GM19467 (cell line): Measurements from ENCODE around the gene TMEM242.
"Not testable (repeated sequence)": the region's sequence is repeated elsewhere in the genome, so short reads cannot be mapped to it uniquely, and the experiment has no call there.

Experiments used
- ATAC-seq: cut with Tn5 transposase; IDR thresholded peaks from one replicate; pipeline ENCODE4 v1.9.1; 2021; ENCODE audit warnings: mild to moderate bottlenecking, moderate library complexity; ENCODE audit not compliant: unreplicated experiment

The TMEM242 gene

DNA sequence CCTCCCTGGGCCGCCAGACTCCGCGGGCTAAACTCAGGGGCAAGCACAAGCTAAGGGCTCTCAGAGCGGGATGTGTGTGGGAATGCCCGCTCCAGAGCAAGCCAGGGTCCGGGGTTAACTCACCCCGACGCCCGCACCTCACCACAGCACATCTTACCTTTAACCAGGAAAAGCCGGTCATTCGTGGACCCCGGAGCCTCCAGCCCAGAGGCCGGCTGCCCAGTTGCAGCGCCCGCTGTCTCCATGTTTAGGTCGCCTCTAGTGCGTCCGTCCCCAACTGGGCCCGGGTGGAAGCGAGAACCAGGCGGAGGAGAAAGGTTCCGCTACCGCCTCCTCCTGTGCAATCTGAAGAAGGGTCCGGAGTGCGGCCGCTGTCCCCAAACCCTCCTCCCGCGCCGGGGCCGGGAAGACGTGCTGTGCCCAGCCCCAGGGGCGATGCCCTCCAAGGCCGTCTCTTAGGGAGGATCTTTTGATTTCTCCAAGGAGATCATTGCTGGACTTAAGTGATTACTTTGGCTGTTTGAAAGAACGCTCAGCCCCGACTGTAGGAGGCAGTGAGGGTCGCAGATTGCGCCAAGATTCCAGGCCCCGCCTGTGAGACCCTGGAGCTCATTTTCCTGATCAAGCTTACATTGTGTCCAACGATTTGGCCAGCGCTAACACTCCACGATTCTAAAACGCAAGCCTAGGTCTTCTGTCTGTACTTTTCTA, at the start of gene TMEM242:
Gene TMEM242 (minus strand): TSS at position 265 of the 711 bp plus-strand sequence. CDS start 20 bp downstream, at position 245.
- ATAC-seq, result peak; percentile 89

DNA sequence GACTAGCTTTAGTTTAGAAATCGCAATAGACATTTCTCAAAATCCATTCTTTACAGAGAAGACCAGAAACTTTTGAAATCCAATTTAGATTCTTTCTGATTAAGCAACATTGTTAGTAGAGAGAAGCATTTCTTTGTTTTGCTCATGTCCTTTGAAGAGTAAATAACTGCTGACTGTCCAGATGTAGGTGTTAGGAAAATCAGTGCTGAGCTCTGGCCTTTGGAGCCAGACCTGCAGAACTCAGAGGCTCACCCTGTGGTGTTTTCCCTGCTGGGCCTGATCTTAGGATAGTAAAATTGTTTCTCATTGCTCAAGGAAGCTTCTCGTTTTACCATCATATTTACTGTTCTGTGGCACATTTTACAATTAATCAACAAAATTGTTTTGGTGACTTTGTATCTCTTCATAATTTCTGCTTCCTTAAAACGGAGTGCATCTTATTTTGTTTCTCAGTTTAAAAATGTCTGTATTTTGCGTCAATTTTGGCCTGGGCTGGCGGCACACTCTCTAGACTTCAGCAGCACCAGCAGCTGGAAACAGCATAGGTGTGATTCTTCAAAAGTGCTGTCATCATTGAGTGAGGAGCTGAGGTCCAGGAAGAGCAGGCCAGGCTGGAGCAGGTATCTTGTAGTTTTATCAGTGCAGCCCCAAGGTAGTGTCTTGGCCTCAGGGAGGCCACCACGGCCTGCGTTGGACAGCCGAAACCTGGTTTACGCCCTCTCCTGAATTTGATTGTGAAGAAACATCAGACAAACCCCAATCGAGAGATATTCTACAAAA, 49.4 kb upstream of the TMEM242 start:
- no peak for ATAC-seq

DNA sequence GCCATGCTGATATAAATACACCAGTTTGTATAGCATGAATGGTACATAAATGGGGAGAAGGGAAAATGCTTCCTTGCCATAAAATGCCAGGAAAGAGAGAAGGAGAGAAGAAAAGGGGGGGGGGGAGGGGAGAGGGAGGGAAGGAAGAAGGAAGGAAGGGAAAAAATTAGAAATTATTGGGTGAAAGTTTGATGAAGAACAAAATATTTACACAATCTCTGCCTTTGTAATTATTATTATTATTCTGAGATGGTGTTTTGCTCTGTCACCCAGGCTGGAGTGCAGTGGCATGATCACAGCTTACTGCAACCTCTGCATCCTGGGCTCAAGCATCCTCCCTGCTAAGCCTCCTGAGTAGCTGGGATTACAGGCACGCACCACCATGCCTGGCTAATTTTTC, 47.4 kb upstream of the TMEM242 start:
- no peak for ATAC-seq

DNA sequence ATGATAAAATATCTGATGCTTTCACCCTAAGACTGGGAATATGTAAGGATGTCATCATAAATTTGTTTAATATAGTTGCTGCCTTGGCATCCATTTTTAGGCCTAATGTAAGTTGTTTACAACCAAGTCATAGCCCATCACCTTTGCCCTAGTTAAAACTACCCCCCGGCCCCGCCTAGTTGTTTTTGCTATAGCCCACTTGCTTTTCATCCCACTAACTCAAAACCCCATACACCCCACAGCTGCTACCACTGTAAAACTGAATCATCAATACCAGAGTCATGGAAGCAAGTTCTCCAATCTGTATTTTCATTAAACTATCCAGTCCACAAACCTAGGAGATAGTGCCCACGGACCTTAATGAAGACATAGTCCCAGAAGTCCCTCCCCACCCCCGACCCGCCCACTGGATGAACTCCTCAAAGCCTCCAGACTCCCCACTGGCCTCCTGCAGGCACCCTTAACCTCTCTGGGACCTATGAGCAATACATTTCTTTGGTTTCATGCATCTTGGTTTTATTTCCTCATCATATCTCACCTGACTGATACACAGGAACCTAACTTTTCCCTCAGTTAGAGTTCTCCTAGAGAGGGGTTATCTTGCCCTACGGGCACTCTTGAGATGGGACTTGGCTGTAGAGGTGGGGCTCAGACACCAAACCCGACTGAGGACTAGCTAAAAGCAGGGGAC, 45.2 kb upstream of the TMEM242 start:
- ATAC-seq, result no peak

GRCh38 chr6:157366648-157367047, 43.3 kb upstream of the TMEM242 start:
- ATAC-seq, result no peak

GRCh38 chr6:157364705-157365104, 41.4 kb upstream of the TMEM242 start:
- no peak for ATAC-seq

- ATAC-seq, result no peak
These were observed 38.6 kb upstream of the TMEM242 start for GRCh38 chr6:157361886-157362285.

DNA sequence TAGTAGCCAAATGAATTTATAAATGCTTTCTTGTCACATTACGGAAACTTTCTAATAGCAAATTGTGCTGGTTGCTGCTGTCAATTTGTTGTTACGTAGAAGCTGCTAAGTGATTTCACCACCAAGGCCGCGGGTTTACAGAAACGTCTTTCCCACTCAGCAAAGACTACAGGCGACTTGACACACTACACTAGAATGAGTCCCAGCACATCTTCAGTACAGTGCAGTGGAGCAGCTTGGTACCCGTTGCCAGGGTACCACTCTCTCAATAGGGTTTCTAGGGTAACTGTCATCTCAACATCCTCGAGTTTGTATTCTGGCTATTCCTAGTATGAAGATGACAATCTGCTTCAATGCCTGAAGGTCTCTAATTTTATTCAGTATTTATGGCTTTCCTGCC, 35.0 kb upstream of the TMEM242 start:
- no peak for ATAC-seq

DNA sequence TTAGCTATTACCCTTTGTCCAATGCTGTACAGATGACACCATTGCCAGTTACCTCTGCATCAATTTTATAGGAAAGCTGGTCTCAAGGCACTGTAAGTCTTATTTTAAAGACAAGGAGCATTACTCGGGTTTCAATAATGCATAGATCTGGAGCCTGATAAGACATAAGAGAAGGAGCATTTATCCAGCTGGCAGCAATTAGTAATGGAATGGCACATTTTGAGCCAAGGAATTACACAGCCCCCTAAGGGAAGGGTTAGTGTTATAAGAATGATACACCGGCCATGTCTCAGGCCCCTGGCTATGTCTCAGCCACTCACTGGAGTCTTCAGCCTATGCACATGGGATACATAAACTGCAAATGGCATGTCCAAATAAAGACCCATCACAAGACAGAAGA, 23.1 kb upstream of the TMEM242 start:
- ATAC-seq, result no peak

GRCh38 chr6:157343732-157344131, 20.4 kb upstream of the TMEM242 start:
- no peak for ATAC-seq

- ATAC-seq, result no peak
These were observed 16.1 kb upstream of the TMEM242 start for GRCh38 chr6:157339432-157339831.

- no peak for ATAC-seq
These were observed 14.4 kb upstream of the TMEM242 start for GRCh38 chr6:157337751-157338150.

DNA sequence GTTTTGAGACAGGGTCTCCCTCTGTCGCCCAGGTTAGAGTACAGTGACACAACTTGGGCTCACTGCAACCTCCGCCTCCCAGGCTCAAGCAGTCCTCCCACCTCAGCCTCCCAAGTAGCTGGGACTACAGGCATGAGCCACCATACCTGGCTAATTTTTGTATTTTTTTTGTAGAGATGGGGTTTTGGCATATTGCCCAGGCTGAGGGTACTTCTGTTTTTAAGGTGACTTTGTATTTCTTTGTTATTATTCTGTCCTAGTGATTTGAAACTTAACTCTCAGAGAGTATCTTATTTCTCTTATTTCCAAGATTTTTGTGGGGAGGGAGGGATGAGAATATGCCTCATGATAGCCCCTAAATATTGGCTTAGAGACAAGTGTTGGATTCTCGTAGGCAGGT, 14.0 kb upstream of the TMEM242 start:
- ATAC-seq, result not testable (repeated sequence)

DNA sequence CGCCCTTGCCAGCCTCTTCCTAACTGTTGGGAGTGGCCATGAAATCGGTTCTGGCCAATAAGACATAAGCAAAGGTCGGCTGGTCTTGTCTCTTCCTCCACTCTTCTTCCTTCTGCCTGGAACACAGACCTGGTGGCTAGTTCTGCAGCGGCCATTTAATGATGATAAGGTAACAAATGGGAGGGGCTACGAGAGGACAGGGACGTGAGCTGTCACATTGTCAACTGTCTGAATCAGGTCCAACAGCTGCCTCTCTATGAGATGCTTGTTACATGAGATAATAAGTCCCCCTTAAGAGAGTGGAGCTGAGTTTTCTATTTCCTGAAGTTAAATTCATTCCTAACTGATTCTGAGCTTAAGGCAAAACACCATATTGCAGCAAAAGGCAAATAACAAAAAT, 12.5 kb upstream of the TMEM242 start:
- ATAC-seq, result no peak

DNA sequence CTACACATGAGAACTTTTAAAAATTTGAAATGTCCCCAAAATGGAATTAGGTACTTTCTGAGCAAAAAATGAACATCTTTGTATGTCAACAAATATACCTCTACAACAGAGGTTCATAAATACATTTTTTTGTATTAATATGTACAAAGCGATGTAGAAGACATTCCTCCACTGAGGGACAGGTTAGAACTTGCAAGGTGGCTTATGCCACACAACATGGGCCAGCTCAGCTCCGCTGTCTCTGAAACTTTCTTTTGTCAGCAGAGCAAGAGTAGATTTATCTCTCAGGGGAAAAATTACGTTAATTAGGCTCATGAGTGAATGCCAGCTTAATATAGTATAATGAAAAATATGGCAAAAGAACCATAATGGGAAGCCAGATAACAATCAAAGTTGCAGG, 10.6 kb upstream of the TMEM242 start:
- ATAC-seq, result no peak

GRCh38 chr6:157333537-157333936, 10.2 kb upstream of the TMEM242 start:
- no peak for ATAC-seq

GRCh38 chr6:157332813-157333212, 9.5 kb upstream of the TMEM242 start:
- no peak for ATAC-seq

GRCh38 chr6:157330831-157331230, 7.5 kb upstream of the TMEM242 start:
- ATAC-seq, result no peak

DNA sequence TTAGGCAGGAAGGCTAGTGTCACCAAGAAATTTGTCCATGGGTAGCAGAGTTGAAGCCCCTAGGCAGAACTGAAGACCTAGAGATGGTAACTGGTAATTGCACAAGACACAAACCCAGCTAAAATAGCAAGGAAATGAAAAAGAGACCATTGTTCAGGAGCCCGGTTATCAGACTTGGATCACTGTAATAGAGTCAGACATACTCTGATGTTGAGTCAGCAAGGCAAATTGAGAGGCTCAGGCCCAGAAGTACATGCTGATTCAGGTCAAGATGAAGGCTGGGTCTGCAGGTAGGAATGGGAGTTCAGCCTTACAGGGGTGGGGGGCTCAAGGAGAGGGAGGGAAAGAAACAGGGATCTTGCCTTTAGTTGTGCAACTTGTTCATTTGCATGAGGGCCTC, 6.5 kb upstream of the TMEM242 start:
- no peak for ATAC-seq

DNA sequence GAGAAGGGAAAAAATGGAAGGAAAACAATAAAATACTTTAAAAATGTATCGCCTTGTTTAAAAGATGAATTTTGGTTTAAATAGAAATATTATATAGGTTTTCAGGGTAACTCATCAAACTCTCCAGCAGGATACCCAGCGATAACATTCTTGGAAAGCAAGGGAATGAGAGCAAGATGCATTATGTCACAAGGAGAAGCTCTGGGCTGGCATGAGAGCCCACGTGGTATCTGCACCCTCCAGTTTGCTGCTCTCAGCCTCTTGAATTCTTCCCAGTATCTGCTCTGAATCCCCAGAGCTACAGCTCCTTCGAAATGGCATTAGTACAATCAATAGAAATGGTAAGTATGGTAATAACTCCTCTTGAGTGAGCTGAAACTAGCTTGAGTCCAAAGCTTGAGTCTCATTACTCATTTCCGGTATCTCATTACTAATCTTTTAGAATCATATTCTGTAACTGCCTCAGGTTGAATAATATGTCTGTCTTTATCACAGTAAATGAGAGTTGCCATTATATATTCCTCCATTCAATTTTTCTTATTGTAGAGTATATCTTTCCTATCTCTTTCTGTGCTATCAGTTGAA, 4.9 kb upstream of the TMEM242 start:
- no peak for ATAC-seq

DNA sequence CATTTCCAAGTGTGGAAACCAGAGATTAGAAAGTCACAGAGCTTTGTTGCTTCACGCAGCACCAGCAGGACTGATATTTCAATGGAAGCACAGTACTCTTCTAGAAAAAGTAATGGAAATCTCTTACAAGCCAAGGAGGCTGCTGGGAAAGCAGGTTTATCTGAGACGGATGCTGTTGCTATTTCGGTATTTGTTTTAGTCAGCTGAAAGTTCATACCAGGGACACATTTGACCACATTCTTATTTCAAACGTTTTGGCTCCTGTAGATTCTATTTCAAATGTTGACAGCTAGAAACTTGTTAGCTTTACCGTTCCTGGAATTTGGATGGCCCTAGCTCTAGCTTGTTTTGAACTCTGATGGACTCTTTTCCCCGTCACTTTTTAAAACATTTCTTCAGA, 3.7 kb upstream of the TMEM242 start:
- ATAC-seq, result no peak
